HG02870 (cell line): ENCODE results near the gene ATP8B2.
"Not testable (repeated sequence)": the region's sequence is repeated elsewhere in the genome, so short reads cannot be mapped to it uniquely, and the experiment has no call there.

ENCODE experiments used
- ATAC-seq: cut with Tn5 transposase; IDR thresholded peaks from one replicate; pipeline ENCODE4 v1.9.1; 2021; ENCODE audit warnings: mild to moderate bottlenecking, moderate library complexity; ENCODE audit not compliant: unreplicated experiment

Gene ATP8B2

GRCh38 chr1:154344977-154345837 is 19.9 kb downstream of the ATP8B2 start:
- no peak for ATAC-seq

- no peak for ATAC-seq
Measured at GRCh38 chr1:154346276-154346917, 21.1 kb downstream of the ATP8B2 start.

GRCh38 chr1:154347961-154348360 is 22.6 kb downstream of the ATP8B2 start:
- no peak for ATAC-seq

- no peak for ATAC-seq
Measured at GRCh38 chr1:154348429-154349076, 23.2 kb downstream of the ATP8B2 start.

GRCh38 chr1:154349121-154349520 is 23.8 kb downstream of the ATP8B2 start:
- ATAC-seq = no peak

GRCh38 chr1:154350383-154350782 is 25.1 kb downstream of the ATP8B2 start:
- ATAC-seq = no peak

- ATAC-seq = no peak
Measured at GRCh38 chr1:154351363-154352068, 26.2 kb downstream of the ATP8B2 start.

GRCh38 chr1:154352245-154352580 is 26.9 kb downstream of the ATP8B2 start:
- ATAC-seq = no peak

- ATAC-seq = no peak
Measured at GRCh38 chr1:154352581-154353459, 27.5 kb downstream of the ATP8B2 start.

GRCh38 chr1:154353460-154353904 is 28.2 kb downstream of the ATP8B2 start:
- ATAC-seq = no peak

GRCh38 chr1:154353966-154354365 is 28.6 kb downstream of the ATP8B2 start:
- no peak for ATAC-seq

GRCh38 chr1:154358519-154358918 is 33.2 kb downstream of the ATP8B2 start:
- no peak for ATAC-seq

- ATAC-seq = no peak
Measured at GRCh38 chr1:154360288-154360687, 35.0 kb downstream of the ATP8B2 start.

GRCh38 chr1:154360881-154361280 is 35.6 kb downstream of the ATP8B2 start:
- not testable (repeated sequence) for ATAC-seq

GRCh38 chr1:154361357-154361756 is 36.0 kb downstream of the ATP8B2 start:
- no peak for ATAC-seq

GRCh38 chr1:154371436-154371835 is 46.1 kb downstream of the ATP8B2 start:
- no peak for ATAC-seq

- ATAC-seq = not testable (repeated sequence)
Measured at GRCh38 chr1:154373777-154374357, 48.5 kb downstream of the ATP8B2 start.

GRCh38 chr1:154379301-154379700 is 54.0 kb downstream of the ATP8B2 start:
- no peak for ATAC-seq

- no peak for ATAC-seq
Measured at GRCh38 chr1:154384650-154385489, 59.5 kb downstream of the ATP8B2 start.
